ENCODE results near the gene USP38. TPM values are rescaled to one million over a fixed set of nuclear protein-coding genes. Genes with fewer than 3 reads are reported as not detected.
"Not testable (repeated sequence)": the region's sequence is repeated elsewhere in the genome, so short reads cannot be mapped to it uniquely, and the experiment has no call there.

Gene USP38
- total RNA-seq, 3 donors from 2014 or later, result 19.7 to 28.2 (median 21.6) TPM

- intact Hi-C loops (cut with DNase I; ENCODE audit: low total_unique reads), result no loop called here
- TF ChIP-seq POLR2AphosphoS5 (IDR thresholded peaks at IDR 0.05) (no peak), CTCF (IDR thresholded peaks at IDR 0.05) (no peak), POLR2A (IDR thresholded peaks at IDR 0.05) (no peak)
- H3K9me3 ChIP-seq, result peaks cover 23 to 39% of the 10 kb centered on the region in 2 donors
Measured at GRCh38 chr4:143156853-143157252, 27.9 kb upstream of the USP38 start.

DNA sequence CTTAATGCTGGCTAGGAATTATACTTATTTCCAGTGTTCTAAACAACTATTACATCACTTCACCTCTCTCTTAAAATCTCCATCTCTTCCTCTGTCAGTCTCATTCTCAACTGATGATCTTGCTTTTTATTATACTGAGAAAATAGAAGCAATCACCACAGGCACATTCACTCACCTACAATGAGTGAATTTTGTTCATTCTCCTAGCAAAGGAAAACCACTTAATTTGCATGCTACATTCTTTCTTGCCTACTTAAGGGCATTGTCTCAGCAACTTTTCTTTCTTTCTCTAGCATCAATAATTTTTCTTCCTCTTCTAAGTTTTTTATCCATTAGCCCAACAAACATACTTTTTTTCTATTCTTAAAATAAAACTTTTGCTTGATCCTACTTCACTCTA is 21.1 kb upstream of the USP38 start:
- no peaks in the 10 kb centered on the region for H3K36me3 ChIP-seq
- no peak for TF ChIP-seq POLR2AphosphoS5 (IDR thresholded peaks at IDR 0.05)
- TF ChIP-seq CTCF (IDR thresholded peaks at IDR 0.05), result no peak
- TF ChIP-seq POLR2A (IDR thresholded peaks at IDR 0.05), result no peak
- peaks cover 11 to 13% of the 10 kb centered on the region in 2 donors for H3K9me3 ChIP-seq
- H3K27ac ChIP-seq, result no peak overlapping the region
- no peaks in the 10 kb centered on the region for H3K27me3 ChIP-seq
- intact Hi-C loops (cut with DNase I; ENCODE audit: low total_unique reads), result no loop called here
- H3K4me3 ChIP-seq, result no peak overlapping the region
- H3K4me1 ChIP-seq, result no peaks in the 10 kb centered on the region
- no peak for DNase-seq (ENCODE audit: low spot score in 2 of 2)

More at GRCh38 chr4:143156853-143157252, 27.9 kb upstream of the USP38 start:
- no peaks in the 10 kb centered on the region for H3K4me1 ChIP-seq
- H3K4me3 ChIP-seq, result no peak overlapping the region
- H3K27ac ChIP-seq, result no peak overlapping the region
- H3K36me3 ChIP-seq, result no peaks in the 10 kb centered on the region
- DNase-seq (ENCODE audit: low spot score in 2 of 2), result no peak
- H3K27me3 ChIP-seq, result no peaks in the 10 kb centered on the region

DNA sequence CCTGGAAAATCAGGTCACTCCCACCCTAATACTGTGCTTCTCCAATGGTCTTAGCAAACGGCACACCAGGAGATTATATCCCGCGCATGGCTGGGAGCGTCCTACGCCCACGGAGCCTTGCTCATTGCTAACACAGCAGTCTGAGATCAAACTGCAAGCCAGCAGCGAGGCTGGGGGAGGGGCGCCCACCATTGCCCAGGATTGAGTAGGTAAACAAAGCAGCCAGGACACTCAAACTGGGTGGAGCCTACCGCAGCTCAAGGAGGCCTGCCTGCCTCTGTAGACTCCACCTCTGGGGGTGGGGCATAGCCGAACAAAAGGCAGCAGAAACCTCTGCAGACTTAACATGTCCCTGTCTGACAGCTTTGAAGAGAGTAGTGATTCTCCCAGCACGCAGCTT is 18.0 kb upstream of the USP38 start:
- intact Hi-C loops (cut with DNase I; ENCODE audit: low total_unique reads); H3K36me3 ChIP-seq; H3K4me1 ChIP-seq; DNase-seq (ENCODE audit: low spot score in 2 of 2); H3K4me3 ChIP-seq; H3K27me3 ChIP-seq; H3K27ac ChIP-seq: not testable (repeated sequence)
- H3K9me3 ChIP-seq, result peaks cover 6 to 13% of the 10 kb centered on the region in 2 donors

- Histone ChIP-seq H3K27me3 (no peaks in the 10 kb centered on the region), H3K36me3 (no peaks in the 10 kb centered on the region), H3K4me1 (no peaks in the 10 kb centered on the region), H3K9me3 (peaks cover 0 to 9% of the 10 kb centered on the region in 2 donors), H3K27ac (no peak overlapping the region), H3K4me3 (no peak overlapping the region)
- no peak for DNase-seq (ENCODE audit: low spot score in 2 of 2)
- intact Hi-C loops (cut with DNase I; ENCODE audit: low total_unique reads), result no loop called here
- TF ChIP-seq POLR2AphosphoS5 (IDR thresholded peaks at IDR 0.05), result no peak
Measured at GRCh38 chr4:143178923-143179322, 5.8 kb upstream of the USP38 start.

GRCh38 chr4:143183513-143184216 is 1.1 kb upstream of the USP38 start:
- H3K4me3 ChIP-seq, result peak overlapping the region; percentile 81 to 96 (median 90)
- H3K4me1 ChIP-seq, result peaks cover 0 to 3% of the 10 kb centered on the region in 2 donors
- no peaks in the 10 kb centered on the region for H3K27me3 ChIP-seq
- TF ChIP-seq POLR2AphosphoS5 (IDR thresholded peaks at IDR 0.05) (no peak), POLR2A (IDR thresholded peaks at IDR 0.05) (no peak), CTCF (IDR thresholded peaks at IDR 0.05) (no peak)
- H3K27ac ChIP-seq, result peak overlapping the region; percentile 90 to 95
- H3K9me3 ChIP-seq, result no peaks in the 10 kb centered on the region
- H3K36me3 ChIP-seq, result no peaks in the 10 kb centered on the region
- intact Hi-C loops (cut with DNase I; ENCODE audit: low total_unique reads), result no loop called here
- DNase-seq (ENCODE audit: low spot score in 2 of 2), result no peak

GRCh38 chr4:143184217-143184502 is 557 bp upstream of the USP38 start:
- no peaks in the 10 kb centered on the region for H3K9me3 ChIP-seq
- no peak for DNase-seq (ENCODE audit: low spot score in 2 of 2)
- TF ChIP-seq POLR2AphosphoS5 (IDR thresholded peaks at IDR 0.05) (no peak), POLR2A (IDR thresholded peaks at IDR 0.05) (no peak), CTCF (IDR thresholded peaks at IDR 0.05) (peak in 1 of 3 donors; percentile 14)
- H3K4me1 ChIP-seq, result peaks cover 0 to 8% of the 10 kb centered on the region in 2 donors
- peak overlapping the region; percentile 90 to 95 for H3K27ac ChIP-seq
- H3K36me3 ChIP-seq, result no peaks in the 10 kb centered on the region
- no peaks in the 10 kb centered on the region for H3K27me3 ChIP-seq
- H3K4me3 ChIP-seq, result peak overlapping the region; percentile 81 to 96 (median 90)
- intact Hi-C loops (cut with DNase I; ENCODE audit: low total_unique reads), result no loop called here
